ENCODE results near the gene SPTLC1.
"Not testable (repeated sequence)": the region's sequence is repeated elsewhere in the genome, so short reads cannot be mapped to it uniquely, and the experiment has no call there.

Gene SPTLC1

GRCh38 chr9:92030367-92030766, 84.8 kb downstream of the SPTLC1 start:
- DNase-seq (ENCODE audit: extremely low read depth, insufficient read length), result no peak
- TF ChIP-seq CTCF (IDR thresholded peaks at IDR 0.05; ENCODE audit: insufficient read depth, low read length, poor library complexity, severe bottlenecking), result no peak
- peaks cover 8% of the 10 kb centered on the region for H3K36me3 ChIP-seq (ENCODE audit: control insufficient read depth, insufficient read depth, low read length)
- no peak overlapping the region for H3K4me3 ChIP-seq (replicated peaks; ENCODE audit: low read depth, low read length)
- H3K27me3 ChIP-seq (replicated peaks; ENCODE audit: control insufficient read depth, insufficient read depth, low read length), result no peaks in the 10 kb centered on the region

- DNase-seq (ENCODE audit: extremely low read depth, insufficient read length), result no peak
- peaks cover 8% of the 10 kb centered on the region for H3K36me3 ChIP-seq (ENCODE audit: control insufficient read depth, insufficient read depth, low read length)
- no peaks in the 10 kb centered on the region for H3K27me3 ChIP-seq (replicated peaks; ENCODE audit: control insufficient read depth, insufficient read depth, low read length)
- no peak overlapping the region for H3K4me3 ChIP-seq (replicated peaks; ENCODE audit: low read depth, low read length)
- TF ChIP-seq CTCF (IDR thresholded peaks at IDR 0.05; ENCODE audit: insufficient read depth, low read length, poor library complexity, severe bottlenecking), result no peak
These were observed 85.7 kb downstream of the SPTLC1 start for GRCh38 chr9:92029553-92029952.

- DNase-seq (ENCODE audit: extremely low read depth, insufficient read length), result no peak
- Histone ChIP-seq H3K4me3 (replicated peaks; ENCODE audit: low read depth, low read length) (no peak overlapping the region), H3K36me3 (ENCODE audit: control insufficient read depth, insufficient read depth, low read length) (no peaks in the 10 kb centered on the region; the same call in 1 of the 2 replicates), H3K27me3 (replicated peaks; ENCODE audit: control insufficient read depth, insufficient read depth, low read length) (no peaks in the 10 kb centered on the region)
- TF ChIP-seq CTCF (IDR thresholded peaks at IDR 0.05; ENCODE audit: insufficient read depth, low read length, poor library complexity, severe bottlenecking), result no peak
These were observed 88.8 kb downstream of the SPTLC1 start for GRCh38 chr9:92026206-92027002.

- H3K27me3 ChIP-seq (replicated peaks; ENCODE audit: control insufficient read depth, insufficient read depth, low read length); H3K36me3 ChIP-seq (ENCODE audit: control insufficient read depth, insufficient read depth, low read length); DNase-seq (ENCODE audit: extremely low read depth, insufficient read length); H3K4me3 ChIP-seq (replicated peaks; ENCODE audit: low read depth, low read length): not testable (repeated sequence)
These were observed 93.2 kb downstream of the SPTLC1 start for GRCh38 chr9:92021785-92022541.

- Histone ChIP-seq H3K36me3 (ENCODE audit: control insufficient read depth, insufficient read depth, low read length) (no peaks in the 10 kb centered on the region), H3K27me3 (replicated peaks; ENCODE audit: control insufficient read depth, insufficient read depth, low read length) (no peaks in the 10 kb centered on the region), H3K4me3 (replicated peaks; ENCODE audit: low read depth, low read length) (no peak overlapping the region)
- no peak for DNase-seq (ENCODE audit: extremely low read depth, insufficient read length)
- TF ChIP-seq CTCF (IDR thresholded peaks at IDR 0.05; ENCODE audit: insufficient read depth, low read length, poor library complexity, severe bottlenecking), result no peak
These were observed 95.6 kb downstream of the SPTLC1 start for GRCh38 chr9:92019658-92020057.

All from GM06990 (cell line).